SK-N-SH (cell line): ENCODE data around the gene GLT8D1.

Source experiments
- CTCF ChIP-seq: fragments of 200-600 bp; sonication (generic); IDR thresholded peaks from 2 replicates; pipeline ENCODE4 v1.6.1; 2017; ENCODE audit warnings: antibody characterized with exemption, mild to moderate bottlenecking, moderate library complexity
- EP300 ChIP-seq, 2 experiments: IDR thresholded peaks; 2 replicates each; pipeline versions ENCODE4 v1.4.0 to v1.6.1; 2012; ENCODE audit warnings: borderline replicate concordance in 1 of 2, low read depth in 1 of 2, low read length in 1 of 2
- EZH2phosphoT487 ChIP-seq: fragments of 200-600 bp; sonication (generic); IDR thresholded peaks from 2 replicates; pipeline ENCODE4 v1.6.1; 2017; ENCODE audit warnings: low read depth, mixed run types, mild to moderate bottlenecking, antibody characterized with exemption, moderate library complexity, borderline replicate concordance
- FOXJ3 ChIP-seq: sonication (generic); formaldehyde crosslinking; IDR thresholded peaks from 2 replicates; pipeline ENCODE4 v1.5.1; 2020; ENCODE audit warnings: mild to moderate bottlenecking, missing genetic modification reagents
- GABPA ChIP-seq: IDR thresholded peaks from 2 replicates; pipeline ENCODE4 v1.4.0; 2012; ENCODE audit warnings: low read depth, mild to moderate bottlenecking
- POLR2AphosphoS5 ChIP-seq: IDR thresholded peaks from 2 replicates; pipeline ENCODE4 v1.6.1; 2012; ENCODE audit warnings: low read depth, low read length
- RFX5 ChIP-seq: IDR thresholded peaks from 2 replicates; pipeline ENCODE4 v1.6.1; 2012; ENCODE audit warnings: mild to moderate bottlenecking, improper control_type of control experiment, low read length
- RXRA ChIP-seq: IDR thresholded peaks from 2 replicates; pipeline ENCODE4 v1.4.0; 2012; ENCODE audit warnings: low read depth, mild to moderate bottlenecking, borderline replicate concordance
- SIN3A ChIP-seq: IDR thresholded peaks from 2 replicates; pipeline ENCODE4 v1.6.1; 2012; ENCODE audit warnings: low read depth, mild to moderate bottlenecking, low read length, moderate library complexity, borderline replicate concordance
- SMC3 ChIP-seq: IDR thresholded peaks from 2 replicates; pipeline ENCODE4 v1.6.1; 2012; ENCODE audit warnings: low read depth, low read length, improper control_type of control experiment
- TAF1 ChIP-seq: IDR thresholded peaks from 2 replicates; pipeline ENCODE4 v1.6.1; 2012; ENCODE audit warnings: low read depth, mild to moderate bottlenecking, low read length, moderate library complexity, borderline replicate concordance
- TF ChIP-seq, protein P1 (sequence below): IDR thresholded peaks from 2 replicates; pipeline ENCODE4 v1.4.0; 2012; ENCODE audit warnings: low read depth
- TF ChIP-seq, protein P2 (sequence below): IDR thresholded peaks from 2 replicates; pipeline ENCODE4 v1.4.0; 2012; ENCODE audit warnings: low read depth, borderline replicate concordance
- TF ChIP-seq, protein P3 (sequence below): IDR thresholded peaks from 2 replicates; pipeline ENCODE4 v1.6.1; 2012; ENCODE audit warnings: mild to moderate bottlenecking, low read depth, low read length, moderate library complexity

- TF ChIP-seq EP300 (IDR thresholded peaks at IDR 0.05; ENCODE audit: borderline replicate concordance in 1 of 2, low read depth in 1 of 2, low read length in 1 of 2) (no peak), CTCF (no peak), TAF1 (no peak), RFX5 (no peak), RXRA (no peak), POLR2AphosphoS5 (no peak), SMC3 (no peak), EZH2phosphoT487 (no peak), FOXJ3 (CRISPR knock-in tag) (no peak), GABPA (no peak), SIN3A (no peak)
- TF ChIP-seq, protein P1, sequence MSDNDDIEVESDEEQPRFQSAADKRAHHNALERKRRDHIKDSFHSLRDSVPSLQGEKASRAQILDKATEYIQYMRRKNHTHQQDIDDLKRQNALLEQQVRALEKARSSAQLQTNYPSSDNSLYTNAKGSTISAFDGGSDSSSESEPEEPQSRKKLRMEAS: no peak
- TF ChIP-seq, protein P2, sequence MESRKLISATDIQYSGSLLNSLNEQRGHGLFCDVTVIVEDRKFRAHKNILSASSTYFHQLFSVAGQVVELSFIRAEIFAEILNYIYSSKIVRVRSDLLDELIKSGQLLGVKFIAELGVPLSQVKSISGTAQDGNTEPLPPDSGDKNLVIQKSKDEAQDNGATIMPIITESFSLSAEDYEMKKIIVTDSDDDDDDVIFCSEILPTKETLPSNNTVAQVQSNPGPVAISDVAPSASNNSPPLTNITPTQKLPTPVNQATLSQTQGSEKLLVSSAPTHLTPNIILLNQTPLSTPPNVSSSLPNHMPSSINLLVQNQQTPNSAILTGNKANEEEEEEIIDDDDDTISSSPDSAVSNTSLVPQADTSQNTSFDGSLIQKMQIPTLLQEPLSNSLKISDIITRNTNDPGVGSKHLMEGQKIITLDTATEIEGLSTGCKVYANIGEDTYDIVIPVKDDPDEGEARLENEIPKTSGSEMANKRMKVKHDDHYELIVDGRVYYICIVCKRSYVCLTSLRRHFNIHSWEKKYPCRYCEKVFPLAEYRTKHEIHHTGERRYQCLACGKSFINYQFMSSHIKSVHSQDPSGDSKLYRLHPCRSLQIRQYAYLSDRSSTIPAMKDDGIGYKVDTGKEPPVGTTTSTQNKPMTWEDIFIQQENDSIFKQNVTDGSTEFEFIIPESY: no peak
- TF ChIP-seq, protein P3, sequence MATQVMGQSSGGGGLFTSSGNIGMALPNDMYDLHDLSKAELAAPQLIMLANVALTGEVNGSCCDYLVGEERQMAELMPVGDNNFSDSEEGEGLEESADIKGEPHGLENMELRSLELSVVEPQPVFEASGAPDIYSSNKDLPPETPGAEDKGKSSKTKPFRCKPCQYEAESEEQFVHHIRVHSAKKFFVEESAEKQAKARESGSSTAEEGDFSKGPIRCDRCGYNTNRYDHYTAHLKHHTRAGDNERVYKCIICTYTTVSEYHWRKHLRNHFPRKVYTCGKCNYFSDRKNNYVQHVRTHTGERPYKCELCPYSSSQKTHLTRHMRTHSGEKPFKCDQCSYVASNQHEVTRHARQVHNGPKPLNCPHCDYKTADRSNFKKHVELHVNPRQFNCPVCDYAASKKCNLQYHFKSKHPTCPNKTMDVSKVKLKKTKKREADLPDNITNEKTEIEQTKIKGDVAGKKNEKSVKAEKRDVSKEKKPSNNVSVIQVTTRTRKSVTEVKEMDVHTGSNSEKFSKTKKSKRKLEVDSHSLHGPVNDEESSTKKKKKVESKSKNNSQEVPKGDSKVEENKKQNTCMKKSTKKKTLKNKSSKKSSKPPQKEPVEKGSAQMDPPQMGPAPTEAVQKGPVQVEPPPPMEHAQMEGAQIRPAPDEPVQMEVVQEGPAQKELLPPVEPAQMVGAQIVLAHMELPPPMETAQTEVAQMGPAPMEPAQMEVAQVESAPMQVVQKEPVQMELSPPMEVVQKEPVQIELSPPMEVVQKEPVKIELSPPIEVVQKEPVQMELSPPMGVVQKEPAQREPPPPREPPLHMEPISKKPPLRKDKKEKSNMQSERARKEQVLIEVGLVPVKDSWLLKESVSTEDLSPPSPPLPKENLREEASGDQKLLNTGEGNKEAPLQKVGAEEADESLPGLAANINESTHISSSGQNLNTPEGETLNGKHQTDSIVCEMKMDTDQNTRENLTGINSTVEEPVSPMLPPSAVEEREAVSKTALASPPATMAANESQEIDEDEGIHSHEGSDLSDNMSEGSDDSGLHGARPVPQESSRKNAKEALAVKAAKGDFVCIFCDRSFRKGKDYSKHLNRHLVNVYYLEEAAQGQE: no peak
Measured at GRCh38 chr3:52743152-52743551, 37.6 kb upstream of the GLT8D1 start.
